ENCODE measurements around the gene ADARB2.

ADARB2 gene

GRCh38 chr10:1402816-1403507 is 334.4 kb downstream of the ADARB2 start:
- no peak for TF ChIP-seq CTCF (IDR thresholded peaks at IDR 0.05; ENCODE audit: low read depth, low read length)
- DNase-seq (ENCODE audit: extremely low read depth, low read depth) = no peak

GRCh38 chr10:1402016-1402770 is 335.1 kb downstream of the ADARB2 start:
- no peak for TF ChIP-seq CTCF (IDR thresholded peaks at IDR 0.05; ENCODE audit: low read depth, low read length)
- DNase-seq (ENCODE audit: extremely low read depth, low read depth) = no peak

- TF ChIP-seq CTCF (IDR thresholded peaks at IDR 0.05; ENCODE audit: low read depth, low read length) = no peak
These were observed 336.0 kb downstream of the ADARB2 start for GRCh38 chr10:1401071-1401965.

GRCh38 chr10:1400101-1401070 is 336.9 kb downstream of the ADARB2 start:
- TF ChIP-seq CTCF (IDR thresholded peaks at IDR 0.05; ENCODE audit: low read depth, low read length) = no peak
- no peak for DNase-seq (ENCODE audit: extremely low read depth, low read depth)

More at GRCh38 chr10:1401071-1401965, 336.0 kb downstream of the ADARB2 start:
- no peak for DNase-seq (ENCODE audit: extremely low read depth, low read depth)

- no peak for TF ChIP-seq CTCF (IDR thresholded peaks at IDR 0.05; ENCODE audit: low read depth, low read length)
- no peak for DNase-seq (ENCODE audit: extremely low read depth, low read depth)
These were observed 337.8 kb downstream of the ADARB2 start for GRCh38 chr10:1399431-1400100.
